C1 segment of cervical spinal cord (tissue), 14 donors: ENCODE results near the gene BFAR.

ENCODE experiments used
- DNase-seq, 14 donors: peaks; one replicate each; lab custom pipeline; 2025; lab: John Stamatoyannopoulos, UW

BFAR gene, protein sequence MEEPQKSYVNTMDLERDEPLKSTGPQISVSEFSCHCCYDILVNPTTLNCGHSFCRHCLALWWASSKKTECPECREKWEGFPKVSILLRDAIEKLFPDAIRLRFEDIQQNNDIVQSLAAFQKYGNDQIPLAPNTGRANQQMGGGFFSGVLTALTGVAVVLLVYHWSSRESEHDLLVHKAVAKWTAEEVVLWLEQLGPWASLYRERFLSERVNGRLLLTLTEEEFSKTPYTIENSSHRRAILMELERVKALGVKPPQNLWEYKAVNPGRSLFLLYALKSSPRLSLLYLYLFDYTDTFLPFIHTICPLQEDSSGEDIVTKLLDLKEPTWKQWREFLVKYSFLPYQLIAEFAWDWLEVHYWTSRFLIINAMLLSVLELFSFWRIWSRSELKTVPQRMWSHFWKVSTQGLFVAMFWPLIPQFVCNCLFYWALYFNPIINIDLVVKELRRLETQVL

DNA sequence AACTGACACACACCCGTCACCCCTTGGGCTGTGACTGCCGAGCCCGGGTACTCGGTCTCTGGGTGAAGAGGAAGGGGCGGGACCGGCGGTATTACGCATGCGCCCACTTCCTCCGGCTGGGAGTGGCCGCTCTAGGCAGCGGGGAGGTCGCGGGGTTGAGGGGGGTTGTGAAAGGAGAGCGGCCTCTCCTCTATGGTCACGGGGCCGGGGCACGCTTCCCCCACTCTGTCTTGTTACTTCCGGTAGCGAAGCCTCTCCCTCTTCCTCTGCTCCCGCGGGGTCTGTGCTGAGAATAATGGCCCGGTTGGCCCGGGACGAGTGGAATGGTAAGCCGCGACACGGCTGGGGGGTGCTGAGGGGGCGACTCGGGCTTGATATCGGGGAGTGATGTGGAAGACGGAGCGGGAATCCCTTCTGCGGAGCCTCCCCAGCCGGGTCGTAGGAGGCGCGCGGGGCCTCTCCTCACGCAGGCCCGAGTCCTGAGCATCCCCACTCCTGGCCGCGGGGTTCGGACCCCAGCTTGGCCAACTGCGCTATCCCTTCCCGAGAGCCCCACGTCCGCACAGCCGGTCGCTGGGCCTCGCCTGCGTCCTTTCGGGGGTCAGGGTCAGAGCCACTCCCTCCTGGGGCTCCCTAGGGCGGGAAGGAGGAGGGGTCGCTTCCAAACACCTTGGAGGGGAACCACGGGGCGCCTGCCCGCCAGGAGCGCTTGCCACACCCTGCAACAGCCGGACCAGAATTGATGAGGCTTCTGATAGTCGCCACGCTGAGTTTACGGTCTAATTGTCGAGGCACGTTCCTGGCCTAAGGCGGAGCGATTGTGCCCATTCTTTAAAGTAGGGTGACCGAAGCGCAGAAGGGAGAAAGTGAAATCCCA lies at the start of gene BFAR:
Gene BFAR (plus strand): TSS at position 259 of the 877 bp plus-strand sequence. CDS start 11,396 bp downstream, outside the sequence.
- peak; percentile 86 to 99 (median 97) for DNase-seq

DNA sequence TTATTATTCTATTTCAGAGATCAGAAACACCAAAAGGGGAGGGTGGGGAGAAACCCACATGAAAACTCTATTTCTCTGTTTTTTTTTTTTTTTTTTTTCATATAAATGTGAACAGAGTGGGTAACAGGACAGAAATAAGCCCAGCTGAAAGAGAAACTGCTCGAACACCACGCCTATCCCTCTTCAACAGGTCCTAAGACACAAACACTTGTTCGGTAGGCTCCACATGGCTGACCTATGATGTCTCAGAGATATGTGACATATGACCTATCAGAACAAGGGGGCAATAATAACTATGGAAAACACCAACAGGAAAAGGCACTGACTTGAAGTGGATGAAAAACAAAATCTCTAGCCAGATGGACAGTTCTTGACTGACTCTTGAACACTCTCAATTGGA lies 47.5 kb upstream of the BFAR start:
- no peak for DNase-seq

GRCh38 chr16:14586637-14587305 lies 46.0 kb upstream of the BFAR start:
- DNase-seq, result no peak

- no peak for DNase-seq
Measured at GRCh38 chr16:14600164-14600563, 32.6 kb upstream of the BFAR start.

- DNase-seq, result no peak
Measured at GRCh38 chr16:14602443-14602963, 30.2 kb upstream of the BFAR start.

DNA sequence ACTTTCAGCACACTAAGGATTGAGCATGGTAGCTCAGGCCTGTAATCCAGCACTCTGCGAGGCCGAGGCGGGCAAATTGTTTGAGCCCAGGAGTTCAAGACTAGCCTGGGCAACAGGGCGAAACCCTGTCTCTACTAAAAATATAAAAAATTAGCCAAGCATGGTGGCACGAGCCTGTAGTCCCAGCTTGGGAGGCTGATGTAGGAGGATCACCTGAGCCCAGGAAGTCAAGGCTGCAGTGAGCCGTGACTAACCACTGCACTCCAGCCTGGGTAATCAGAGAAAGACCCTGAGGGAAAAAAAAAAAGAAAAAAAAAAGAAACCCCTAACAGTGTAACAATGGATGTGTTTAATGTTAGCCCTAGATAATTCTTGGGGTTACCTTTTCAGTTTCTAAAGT lies 26.6 kb upstream of the BFAR start:
- DNase-seq, result no peak

GRCh38 chr16:14608111-14608566 lies 24.6 kb upstream of the BFAR start:
- DNase-seq, result no peak

DNA sequence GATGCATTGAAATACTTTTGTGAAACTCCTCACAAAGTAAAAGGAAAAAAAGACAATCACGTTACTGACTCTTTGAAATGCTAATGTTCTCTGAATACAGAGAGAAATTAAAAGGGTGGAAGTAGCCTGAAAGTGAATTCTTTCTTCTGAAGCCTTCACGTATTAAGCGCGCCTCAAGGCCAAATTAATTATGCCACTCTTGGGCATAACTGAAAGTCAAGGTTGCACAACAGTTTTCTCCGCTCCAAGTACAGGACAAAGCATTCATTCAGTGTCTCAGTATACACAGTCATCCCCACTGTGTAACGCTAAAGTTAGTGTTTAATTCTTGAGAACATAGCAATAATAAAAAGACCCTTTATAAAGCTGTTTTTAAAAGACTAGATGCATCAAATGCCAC lies 24.1 kb upstream of the BFAR start:
- DNase-seq, result no peak

DNA sequence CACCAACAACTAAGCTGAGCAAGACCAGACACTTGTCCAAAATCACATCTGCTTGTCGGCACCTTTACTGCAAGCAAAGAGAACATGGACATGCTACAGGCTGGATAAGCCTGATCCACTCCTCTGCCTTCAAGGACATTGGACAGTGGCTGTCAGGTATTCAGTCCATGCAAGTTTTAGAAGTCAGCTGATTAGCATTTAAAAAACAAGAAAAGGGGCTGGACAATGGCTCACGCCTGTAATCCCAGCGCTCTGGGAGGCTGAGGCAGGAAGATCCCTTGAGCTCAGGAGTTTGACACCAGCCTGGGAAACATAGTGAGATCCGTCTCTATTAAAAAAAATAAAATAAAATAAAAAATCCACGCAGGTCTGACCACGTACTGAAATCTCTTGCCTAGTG lies 23.0 kb upstream of the BFAR start:
- no peak for DNase-seq

DNA sequence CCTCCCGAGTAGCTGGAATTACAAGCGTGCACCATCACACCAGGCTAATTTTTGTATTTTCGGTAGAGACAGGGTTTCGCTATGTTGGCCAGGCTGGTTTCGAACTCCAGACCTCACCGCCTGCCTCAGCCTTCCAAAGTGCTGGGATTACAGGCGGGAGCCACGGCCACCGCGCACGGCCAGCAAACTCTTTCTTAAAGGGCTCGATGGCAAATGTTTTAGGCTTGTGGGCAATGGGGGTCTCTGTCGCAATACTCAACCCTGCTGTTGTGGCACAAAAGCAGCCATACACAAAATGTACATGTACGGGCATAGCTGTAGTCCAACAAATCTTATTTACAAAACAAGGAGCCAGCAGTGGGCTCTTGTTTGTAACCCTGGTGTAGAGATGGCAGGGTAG lies 21.1 kb upstream of the BFAR start:
- no peak for DNase-seq

DNA sequence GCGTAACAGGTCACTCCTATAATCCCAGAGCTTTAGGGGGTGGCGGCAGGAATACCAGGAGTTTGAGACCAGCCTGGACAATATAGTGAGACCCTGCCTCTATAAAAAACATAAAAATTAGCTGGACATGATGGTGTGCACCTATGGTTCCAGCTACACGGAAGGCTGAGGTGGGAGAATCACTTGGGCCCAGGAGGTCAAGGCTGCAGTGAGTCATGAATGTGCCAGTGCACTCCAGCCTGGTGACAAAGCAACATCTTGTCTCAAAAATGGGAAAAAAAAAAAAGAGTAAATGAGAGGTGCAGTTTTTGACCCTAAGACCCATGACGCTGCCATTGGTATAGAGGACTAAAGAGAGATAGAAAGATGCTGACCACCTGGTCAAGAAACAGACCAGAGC lies 18.8 kb upstream of the BFAR start:
- DNase-seq, result no peak

GRCh38 chr16:14616280-14616679 lies 16.5 kb upstream of the BFAR start:
- DNase-seq, result no peak

GRCh38 chr16:14618566-14618965 lies 14.2 kb upstream of the BFAR start:
- DNase-seq, result no peak

DNA sequence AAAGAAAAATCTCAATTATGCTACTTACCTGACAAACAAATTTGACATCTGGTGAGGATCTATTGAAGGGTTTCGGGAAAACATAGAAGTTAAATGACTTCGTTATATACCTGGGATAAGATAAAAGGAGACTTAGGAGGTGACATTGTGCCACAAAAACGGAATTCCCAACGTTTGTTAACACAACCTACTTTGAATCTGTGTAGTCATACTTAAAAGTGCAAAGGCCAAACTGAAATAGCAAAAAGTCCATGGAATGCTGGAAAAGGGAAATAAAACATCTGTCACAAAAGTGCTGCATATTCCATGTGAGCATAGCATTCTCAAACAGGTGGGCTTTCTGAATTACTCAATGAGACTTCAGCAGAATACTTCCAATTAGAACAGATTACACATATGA lies 5.7 kb upstream of the BFAR start:
- no peak for DNase-seq

GRCh38 chr16:14628806-14629611 lies 3.7 kb upstream of the BFAR start:
- no peak for DNase-seq

- peak in 2 of 14 donors; percentile 28 to 38 for DNase-seq
Measured at GRCh38 chr16:14629612-14629918, 3.2 kb upstream of the BFAR start.

DNA sequence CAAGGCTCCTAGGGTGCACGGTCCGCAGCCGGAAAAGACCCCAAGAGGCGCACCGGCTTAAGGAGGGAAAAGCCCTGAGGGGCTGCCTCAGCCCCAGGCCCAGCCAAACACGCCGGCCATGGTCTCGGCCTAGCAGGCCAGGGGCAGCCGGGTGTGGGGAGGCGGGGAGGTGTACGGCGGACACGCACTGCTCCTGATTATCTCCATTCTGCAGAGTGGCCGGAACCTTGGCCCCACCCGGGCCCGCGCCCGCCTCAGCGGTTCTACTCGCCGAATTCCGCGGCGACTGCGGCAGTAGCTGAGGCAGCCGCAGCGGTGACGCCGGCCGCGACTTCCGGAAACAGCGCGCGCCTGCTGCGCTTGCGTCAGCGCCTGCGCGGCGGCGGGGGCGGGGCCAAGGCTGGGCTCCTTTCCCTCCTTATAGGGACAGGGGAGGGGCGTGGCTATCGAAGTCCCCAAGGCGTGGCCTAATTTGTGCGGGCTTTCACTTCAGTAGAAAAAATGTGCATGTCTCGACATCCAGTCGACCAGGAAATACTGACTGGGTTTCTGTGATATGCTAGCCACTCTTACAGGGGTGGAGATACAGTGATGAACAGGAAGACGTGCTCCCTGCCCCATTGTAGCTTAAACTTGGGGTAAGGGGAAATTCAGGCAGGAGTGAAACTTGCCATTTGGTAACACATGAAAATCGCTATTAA lies 2.7 kb upstream of the BFAR start, which contains the start of gene PARN:
Gene PARN (minus strand): TSS at position 342 of the 701 bp plus-strand sequence. CDS start 135 bp downstream, at position 207.
- peak; percentile 64 to 93 (median 88) for DNase-seq

GRCh38 chr16:14630620-14631330 lies 2.0 kb upstream of the BFAR start:
- DNase-seq, result peak in 1 of 14 donors; percentile 41

- no peak for DNase-seq
Measured at GRCh38 chr16:14634389-14634725, 1.6 kb downstream of the BFAR start.
